Measurements from ENCODE around the gene SEL1L3.

Gene SEL1L3

DNA sequence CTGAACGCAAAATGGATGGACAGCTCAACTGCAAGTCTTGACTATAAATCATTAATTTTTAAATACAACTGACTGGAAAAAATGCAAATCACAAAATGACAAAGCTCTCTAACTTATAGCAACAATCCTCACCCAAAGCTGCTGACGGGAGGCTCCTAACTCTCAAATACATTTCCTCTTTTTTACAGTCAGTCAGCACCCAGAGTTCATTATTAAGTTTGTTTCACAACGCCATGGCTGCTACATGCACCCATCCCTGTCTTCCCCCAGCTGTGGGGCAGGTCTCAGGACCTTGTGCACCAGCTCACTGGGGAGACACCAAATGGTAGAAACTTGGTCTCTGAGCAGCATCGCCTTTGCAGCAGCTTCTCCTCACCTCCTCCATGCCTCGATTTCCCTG lies 109.5 kb downstream of the SEL1L3 start:
- no peak for DNase-seq

DNA sequence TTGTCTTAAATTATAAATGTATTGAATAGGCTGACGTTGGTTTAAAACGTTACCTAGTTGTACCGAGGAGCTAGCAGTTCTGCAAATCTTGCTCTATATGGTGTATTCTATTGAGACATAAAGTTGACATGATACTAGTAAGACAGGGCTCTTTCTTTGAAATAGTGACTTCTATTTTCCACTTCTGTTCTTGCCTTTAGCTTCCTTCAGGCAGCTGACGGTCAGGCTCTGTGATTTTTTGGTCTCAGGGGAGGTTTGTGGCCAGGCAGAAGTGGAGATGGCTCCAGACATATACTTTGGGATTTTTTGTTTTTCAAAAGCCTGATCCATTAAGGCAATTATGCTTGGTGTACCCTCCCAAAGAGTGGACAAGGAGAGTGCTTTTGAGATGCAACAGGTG lies 111.9 kb downstream of the SEL1L3 start:
- no peak for DNase-seq

DNA sequence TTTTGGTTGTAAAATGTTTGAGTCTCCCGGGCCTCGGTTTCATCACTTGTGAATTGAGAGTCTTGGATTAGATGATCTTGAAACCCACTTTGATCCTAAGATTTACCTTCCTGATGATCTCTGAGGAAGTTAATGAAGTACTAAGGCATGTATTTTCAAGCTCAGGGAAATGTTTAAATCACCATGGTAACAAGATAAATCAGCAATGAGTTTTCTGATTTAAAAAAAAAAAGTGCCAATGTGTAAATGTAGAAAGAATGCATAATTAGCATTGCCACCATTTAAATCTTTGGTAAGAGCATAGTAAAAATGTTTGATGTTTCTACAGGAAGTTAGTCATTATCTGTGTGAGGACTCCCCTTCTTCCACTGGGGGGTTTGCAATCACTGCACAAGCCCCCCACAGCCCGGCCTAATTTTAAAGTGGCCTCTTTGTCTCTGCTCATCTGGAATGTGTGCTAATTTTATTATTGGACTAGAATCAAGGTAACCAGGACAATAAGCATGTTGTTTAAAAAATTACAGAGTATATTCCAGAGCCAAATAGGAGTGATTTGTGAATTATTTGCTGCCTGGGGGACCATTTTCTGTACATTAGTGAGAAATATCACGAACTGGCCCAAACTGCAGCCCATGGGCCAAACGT lies 113.5 kb downstream of the SEL1L3 start:
- no peak for DNase-seq

DNA sequence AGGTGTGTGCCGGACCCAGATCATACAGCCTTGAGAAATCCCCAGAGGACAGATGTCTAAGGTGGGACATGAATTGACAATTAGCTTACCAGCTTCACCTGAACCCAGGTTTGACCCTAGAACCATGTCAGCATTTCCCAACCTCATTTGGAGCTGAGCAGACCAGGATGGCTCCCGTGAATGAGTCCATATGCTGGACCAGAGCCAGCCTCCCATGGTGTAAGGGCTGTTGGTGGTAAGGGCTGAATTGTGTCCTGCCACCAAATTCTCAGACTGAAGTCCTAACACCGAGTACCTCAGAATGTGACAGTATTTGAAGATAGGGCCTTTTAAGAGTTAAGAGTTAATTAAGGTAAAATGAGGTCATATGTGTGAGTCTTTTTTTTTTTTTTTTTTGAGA lies 118.8 kb downstream of the SEL1L3 start:
- DNase-seq = no peak

DNA sequence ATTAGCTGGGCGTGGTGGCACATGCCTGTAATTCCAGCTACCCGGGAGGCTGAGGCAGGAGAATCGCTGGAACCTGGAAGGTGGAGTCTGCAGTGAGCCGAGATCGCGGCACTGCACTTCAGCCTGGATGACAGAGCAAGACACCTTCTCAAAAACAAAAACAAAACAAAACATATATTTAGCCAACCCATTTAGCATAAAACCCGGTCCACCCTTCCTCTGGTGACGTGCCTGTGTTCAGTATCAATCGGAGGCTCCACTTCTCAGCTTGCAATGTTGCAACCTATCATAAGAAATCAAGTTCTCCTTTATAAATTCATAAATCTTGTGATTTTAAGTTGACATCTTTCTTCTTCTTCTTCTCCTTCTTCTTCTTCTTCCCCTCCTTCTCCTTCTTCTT lies 133.2 kb downstream of the SEL1L3 start:
- DNase-seq = no peak

DNA sequence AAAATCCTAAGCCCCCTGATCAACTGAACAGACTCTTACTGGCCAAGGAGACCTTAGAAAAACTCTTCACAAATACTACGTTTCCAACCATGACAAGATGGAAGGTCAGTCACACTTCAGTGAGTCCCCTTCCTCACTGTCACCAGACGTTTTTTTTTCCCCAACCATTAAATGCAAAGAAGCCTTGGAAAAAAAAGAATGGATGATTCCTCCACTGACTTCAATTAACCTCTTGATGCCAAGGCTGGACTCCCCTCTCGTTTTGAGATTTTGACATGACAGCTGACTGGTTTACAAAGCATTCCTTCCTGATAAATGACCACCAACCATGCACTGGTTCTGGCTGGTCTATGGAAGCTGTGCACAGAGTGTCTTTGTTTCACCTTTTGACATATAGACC lies 133.9 kb downstream of the SEL1L3 start:
- no peak for DNase-seq

DNA sequence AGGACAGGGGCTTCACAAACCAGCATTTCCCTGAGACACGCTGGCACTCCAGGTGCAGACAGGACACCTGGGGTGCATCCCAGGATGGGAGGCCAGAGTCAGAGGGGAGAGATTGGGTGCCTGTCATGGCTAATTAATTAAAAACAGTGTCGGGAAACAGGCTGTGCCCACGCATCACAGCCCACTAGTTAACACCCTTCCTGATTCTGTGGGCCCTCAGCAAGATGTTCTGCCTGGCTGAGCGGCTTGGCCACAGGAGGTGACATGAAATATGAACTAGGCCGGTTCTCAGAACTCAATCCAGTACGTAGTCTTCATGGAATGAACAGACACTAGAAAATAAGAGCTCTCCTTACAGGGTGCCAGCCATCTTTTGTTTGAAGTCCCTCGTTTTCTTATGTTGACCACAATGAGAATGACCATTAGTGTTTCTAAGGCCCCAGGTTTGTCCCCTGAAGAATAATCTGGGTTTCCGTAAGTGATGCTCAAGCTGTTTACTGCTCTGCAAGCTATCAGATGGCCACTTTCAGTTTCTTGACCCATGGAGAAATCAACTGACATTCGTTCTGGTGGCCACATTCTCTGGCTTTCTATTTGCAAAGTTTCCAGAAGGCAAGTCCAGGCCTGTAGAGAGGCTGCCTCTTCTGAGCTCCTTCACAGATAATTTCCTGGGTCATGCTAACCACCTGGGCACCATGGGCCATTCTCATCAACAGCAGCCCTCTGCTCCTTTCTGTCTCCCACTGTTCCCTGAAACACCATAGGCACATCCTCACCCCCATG lies 134.9 kb downstream of the SEL1L3 start:
- no peak for DNase-seq

DNA sequence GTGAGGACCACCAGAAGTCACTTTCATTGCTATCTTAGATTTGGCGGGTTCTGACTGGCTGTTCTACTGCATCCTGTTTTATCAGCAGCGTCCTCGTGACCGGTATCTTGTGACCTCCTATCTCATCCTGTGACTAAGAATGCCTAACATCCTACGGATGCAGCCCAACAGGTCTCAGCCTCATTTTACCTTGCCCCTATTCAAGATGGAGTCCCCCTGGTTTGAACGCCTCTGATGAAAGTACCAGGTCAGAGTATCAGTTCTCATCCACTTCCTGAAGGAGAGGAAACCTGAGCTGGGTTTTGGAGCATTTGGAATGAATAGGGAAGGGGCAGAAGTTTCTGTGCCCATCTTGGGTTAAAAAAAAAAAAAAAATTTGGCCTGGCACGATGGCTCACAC lies 136.9 kb downstream of the SEL1L3 start:
- no peak for DNase-seq

DNA sequence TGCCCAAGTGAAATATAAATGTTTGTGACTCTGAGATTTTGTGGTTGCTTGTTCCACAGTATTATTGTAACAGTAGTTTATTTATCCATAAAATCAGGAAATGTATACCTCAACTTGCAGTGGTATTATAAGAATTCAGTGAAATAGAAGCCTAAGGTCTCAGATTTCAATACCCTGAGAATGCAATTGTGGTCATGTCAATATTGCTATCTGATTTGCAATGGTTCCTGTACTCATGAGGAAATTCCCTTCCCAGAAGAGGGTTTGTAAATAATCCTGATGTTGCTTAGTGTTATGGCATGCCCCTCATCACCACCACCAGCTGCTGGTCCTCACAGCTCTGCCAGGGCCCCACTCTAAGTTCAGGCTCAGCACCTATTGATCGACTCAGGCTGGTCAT lies 139.4 kb downstream of the SEL1L3 start:
- DNase-seq = no peak

DNA sequence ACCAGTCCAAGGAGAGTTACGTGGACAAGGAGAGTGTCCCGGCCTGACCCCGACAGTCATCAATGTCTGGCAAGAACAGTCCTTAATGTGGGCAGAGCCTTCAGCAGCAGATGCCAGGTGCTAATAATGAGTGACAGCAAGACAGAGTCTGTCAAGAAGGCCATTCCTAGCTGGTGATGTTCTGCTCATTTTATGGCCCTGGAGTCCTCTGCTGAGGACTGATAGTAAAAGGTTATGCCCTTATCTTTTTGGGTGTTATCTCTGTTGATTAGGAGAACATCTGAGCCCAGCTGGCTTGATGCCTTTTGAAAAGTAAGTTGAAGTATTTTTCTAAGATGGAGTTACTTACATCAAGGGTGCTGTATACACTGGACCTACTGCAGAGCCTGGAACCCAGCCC lies 139.8 kb downstream of the SEL1L3 start:
- DNase-seq = no peak

DNA sequence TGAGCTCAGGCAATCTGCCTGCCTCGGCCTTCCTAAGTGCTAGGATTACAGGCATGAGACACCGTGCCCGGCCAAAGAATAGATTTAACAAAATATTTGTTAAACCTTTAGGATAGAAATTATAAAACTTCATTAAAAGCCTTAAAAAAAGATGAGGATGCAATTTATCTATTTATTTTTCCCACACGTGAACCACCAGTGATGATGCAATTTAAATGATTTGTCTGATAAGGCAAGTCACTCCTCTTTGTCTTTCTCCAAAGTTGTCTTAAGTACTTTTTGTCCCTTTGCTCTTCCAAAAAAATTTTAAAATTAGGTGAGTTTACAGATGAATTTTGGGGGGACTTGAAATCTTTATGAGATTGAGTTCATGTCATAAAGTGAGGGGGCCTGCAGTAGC lies 149.0 kb downstream of the SEL1L3 start:
- no peak for DNase-seq

DNA sequence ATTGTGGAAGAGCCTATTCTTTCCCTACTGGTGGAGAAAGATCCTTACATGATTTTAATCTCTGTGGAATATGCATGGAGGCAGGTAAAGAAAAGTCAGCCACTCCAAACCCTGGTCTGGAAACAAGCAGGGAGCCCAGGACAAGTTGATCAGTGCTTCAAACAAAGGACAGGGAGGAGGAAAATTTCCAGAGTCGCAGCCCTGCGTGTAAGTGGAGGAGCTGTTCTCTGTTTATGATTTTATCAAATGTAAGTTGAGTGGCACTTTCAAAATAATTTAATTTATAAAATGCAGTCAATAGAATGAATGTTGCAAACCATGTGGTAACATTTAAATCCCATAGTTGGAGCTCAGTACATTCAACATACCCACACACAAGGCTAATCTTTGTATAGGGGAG lies 150.2 kb downstream of the SEL1L3 start:
- no peak for DNase-seq

DNA sequence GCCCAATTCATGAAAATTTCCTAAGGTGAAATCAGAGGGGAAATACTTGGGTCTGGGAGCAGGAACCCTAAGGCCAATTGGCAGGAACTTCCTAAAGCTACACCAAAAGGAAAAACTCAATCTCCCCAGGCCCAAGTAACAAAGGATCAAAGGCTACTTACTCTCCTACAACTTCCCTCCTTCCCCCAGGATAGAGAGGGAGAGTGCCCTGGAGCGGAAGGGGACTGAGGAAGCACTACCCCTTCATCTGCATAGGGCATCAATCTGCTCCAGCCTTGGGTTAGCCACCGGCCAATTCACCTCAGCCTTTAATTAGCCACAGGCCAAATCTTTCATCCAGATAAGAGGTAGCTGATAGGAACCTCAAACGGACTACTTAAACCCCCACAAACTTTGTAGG lies 152.2 kb downstream of the SEL1L3 start:
- no peak for DNase-seq

DNA sequence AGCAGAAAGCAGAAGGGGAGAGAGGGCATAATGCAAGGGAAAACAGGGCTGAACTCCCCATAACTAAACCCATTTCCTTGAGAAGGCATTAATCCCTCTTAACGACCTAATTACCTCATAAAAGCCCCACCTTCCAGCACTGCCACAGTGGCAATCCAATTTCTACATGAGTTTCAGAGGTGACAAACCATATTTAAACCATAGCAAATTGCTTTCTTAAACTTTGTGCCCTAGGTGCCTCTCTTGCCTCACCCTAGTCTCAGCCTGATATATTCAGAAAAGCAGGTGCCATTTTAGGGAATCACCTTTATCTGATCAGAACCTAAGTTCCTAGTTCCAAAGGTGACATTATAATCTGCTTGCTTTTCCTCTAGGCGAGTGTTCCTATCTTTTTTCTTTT lies 158.3 kb downstream of the SEL1L3 start:
- no peak for DNase-seq

DNA sequence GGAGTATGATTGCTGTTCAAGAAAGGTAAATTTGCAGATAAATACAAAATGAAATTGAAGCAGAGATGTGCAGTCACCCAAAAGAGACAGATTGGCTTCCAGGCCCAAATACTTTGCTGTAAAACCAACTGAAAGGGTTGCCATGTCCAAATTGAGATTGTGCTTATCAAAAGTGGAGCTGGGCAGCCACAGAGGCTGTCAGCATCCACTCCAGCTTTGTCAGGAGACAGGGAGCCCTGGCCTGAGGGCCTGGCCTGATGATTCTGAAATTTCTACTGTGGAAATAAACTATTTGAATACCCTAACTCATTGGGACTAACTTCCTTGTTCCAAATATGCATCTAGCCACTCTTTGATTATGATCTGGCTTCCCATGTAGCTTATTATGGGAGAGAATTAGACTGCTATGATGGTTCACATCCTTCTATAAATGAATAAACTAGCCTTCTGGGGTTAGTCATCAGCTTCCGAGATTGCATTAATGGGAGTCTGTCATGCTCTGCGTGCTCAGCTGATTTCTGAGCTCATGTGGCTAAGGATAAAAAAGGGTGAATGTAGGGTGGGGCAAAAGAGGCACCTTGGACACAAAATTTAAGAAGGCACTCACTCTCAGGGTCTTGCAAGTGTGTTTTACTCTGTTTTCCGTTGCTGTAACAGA lies 158.9 kb downstream of the SEL1L3 start:
- no peak for DNase-seq

DNA sequence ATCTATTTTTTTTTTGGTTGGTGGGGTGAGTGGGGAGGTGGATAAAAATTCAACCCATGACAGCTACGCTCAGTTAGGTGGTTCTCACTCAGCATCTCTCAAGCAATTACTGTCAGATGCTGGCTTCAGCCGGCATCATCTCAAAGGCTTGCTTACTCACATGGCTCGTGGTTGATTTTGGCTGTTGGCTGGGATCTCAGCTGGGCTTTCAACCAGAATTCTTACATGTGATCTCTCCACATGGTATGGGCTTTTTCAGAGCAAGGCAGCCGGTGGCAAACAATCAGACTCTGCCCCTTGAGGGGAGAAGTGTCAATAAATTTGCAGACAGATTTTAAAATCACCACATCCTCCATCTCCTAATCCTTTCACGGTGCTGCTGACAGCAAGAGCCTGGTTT lies 159.9 kb downstream of the SEL1L3 start:
- DNase-seq = peak in 26 of 51 donors; percentile 1 to 50 (median 19)

DNA sequence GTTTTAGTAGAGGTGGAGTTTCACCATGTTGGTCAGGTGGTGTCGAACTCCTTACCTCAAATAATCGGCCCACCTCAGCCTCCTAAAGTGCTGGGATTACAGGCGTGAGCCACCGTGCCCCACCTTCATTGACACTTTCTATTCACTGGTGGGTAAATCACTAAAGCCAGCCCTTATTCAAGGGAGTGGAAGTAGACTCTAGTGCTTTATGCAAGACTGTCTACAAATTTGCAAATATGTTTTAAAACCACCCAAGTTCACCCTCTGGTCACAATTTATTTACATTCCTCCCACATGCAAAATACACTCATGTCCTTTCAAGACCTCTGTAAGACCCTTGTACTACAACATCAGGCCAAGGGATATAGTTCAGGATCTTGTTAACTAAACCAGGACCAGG lies 162.1 kb downstream of the SEL1L3 start:
- DNase-seq = no peak

DNA sequence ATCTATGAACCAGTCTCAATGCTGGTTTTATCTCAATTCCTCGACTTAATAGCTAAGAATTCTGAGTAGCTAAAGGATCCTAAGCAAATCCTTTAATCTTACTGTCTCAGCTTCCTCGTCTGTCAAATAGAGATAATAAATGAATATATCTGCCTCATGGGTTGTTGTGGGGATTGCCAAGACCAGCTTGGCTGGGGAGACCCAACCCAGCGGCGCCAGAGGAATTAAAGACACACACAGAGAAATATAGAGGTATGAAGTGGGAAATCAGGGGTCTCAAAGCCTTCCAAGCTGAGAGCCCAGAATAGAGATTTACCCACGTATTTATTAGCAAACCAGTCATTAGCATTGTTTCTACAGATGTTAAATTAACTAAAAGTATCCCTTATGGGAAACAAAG lies 165.3 kb downstream of the SEL1L3 start:
- no peak for DNase-seq
